ENCODE data around the gene UBE2H. TPM values are rescaled to one million over a fixed set of nuclear protein-coding genes. Genes with fewer than 3 reads are reported as not detected.

UBE2H gene
- polyA plus RNA-seq, 4 donors, result 15.0 to 38.8 (median 18.6) TPM

- no peaks in the 10 kb centered on the region for H3K9me3 ChIP-seq (ENCODE audit: control insufficient read depth in 2 of 2, insufficient read depth in 1 of 2, low read depth in 1 of 2, low read length in 1 of 2)
- peaks cover 0 to 20% (median 0%) of the 10 kb centered on the region in 3 donors for H3K36me3 ChIP-seq (ENCODE audit: control insufficient read depth in 3 of 3, insufficient read depth in 2 of 3, low read depth in 1 of 3, low read length in 3 of 3)
- FAIRE-seq, result no peak
- 77 to 96% (median 91%) methylated on average over 8 of the region's 8 CpGs for WGBS, 3 donors
- H3K27ac ChIP-seq (ENCODE audit: low read depth in 1 of 3, low read length in 2 of 3), result no peak overlapping the region
- no peak overlapping the region for H3K4me3 ChIP-seq (ENCODE audit: low read depth in 1 of 3, low read length in 3 of 3)
- DNase-seq, result no peak
- H3K27me3 ChIP-seq (ENCODE audit: control insufficient read depth in 3 of 3, insufficient read depth in 3 of 3, low read length in 3 of 3), result no peaks in the 10 kb centered on the region
- peaks cover 0 to 7% (median 0%) of the 10 kb centered on the region in 3 donors for H3K4me1 ChIP-seq (ENCODE audit: control insufficient read depth in 3 of 3, insufficient read depth in 2 of 3, low read depth in 1 of 3, low read length in 2 of 3)
These were observed 27.3 kb downstream of the UBE2H start for GRCh38 chr7:129925416-129926002.

GRCh38 chr7:129924602-129925001, 28.2 kb downstream of the UBE2H start:
- H3K27ac ChIP-seq (ENCODE audit: low read depth in 1 of 3, low read length in 2 of 3), result no peak overlapping the region
- peaks cover 0 to 7% (median 0%) of the 10 kb centered on the region in 3 donors for H3K4me1 ChIP-seq (ENCODE audit: control insufficient read depth in 3 of 3, insufficient read depth in 2 of 3, low read depth in 1 of 3, low read length in 2 of 3)
- no peak overlapping the region for H3K4me3 ChIP-seq (ENCODE audit: low read depth in 1 of 3, low read length in 3 of 3)
- no peaks in the 10 kb centered on the region for H3K9me3 ChIP-seq (ENCODE audit: control insufficient read depth in 2 of 2, insufficient read depth in 1 of 2, low read depth in 1 of 2, low read length in 1 of 2)
- H3K27me3 ChIP-seq (ENCODE audit: control insufficient read depth in 3 of 3, insufficient read depth in 3 of 3, low read length in 3 of 3), result no peaks in the 10 kb centered on the region
- no peak for FAIRE-seq
- 67 to 82% (median 78%) methylated on average over 4 of the region's 4 CpGs for WGBS, 3 donors
- no peak for DNase-seq
- peaks cover 0 to 13% (median 0%) of the 10 kb centered on the region in 3 donors for H3K36me3 ChIP-seq (ENCODE audit: control insufficient read depth in 3 of 3, insufficient read depth in 2 of 3, low read depth in 1 of 3, low read length in 3 of 3)

GRCh38 chr7:129923709-129924108, 29.1 kb downstream of the UBE2H start:
- WGBS, 3 donors, result 12 to 24% (median 24%) methylated on average over 2 of the region's 2 CpGs
- Histone ChIP-seq H3K27ac (ENCODE audit: low read depth in 1 of 3, low read length in 2 of 3) (peak overlapping the region in 1 of 3 donors; percentile 36), H3K27me3 (ENCODE audit: control insufficient read depth in 3 of 3, insufficient read depth in 3 of 3, low read length in 3 of 3) (no peaks in the 10 kb centered on the region), H3K4me1 (ENCODE audit: control insufficient read depth in 3 of 3, insufficient read depth in 2 of 3, low read depth in 1 of 3, low read length in 2 of 3) (peaks cover 0 to 7% (median 0%) of the 10 kb centered on the region in 3 donors), H3K36me3 (ENCODE audit: control insufficient read depth in 3 of 3, insufficient read depth in 2 of 3, low read depth in 1 of 3, low read length in 3 of 3) (peaks cover 0 to 13% (median 0%) of the 10 kb centered on the region in 3 donors), H3K9me3 (ENCODE audit: control insufficient read depth in 2 of 2, insufficient read depth in 1 of 2, low read depth in 1 of 2, low read length in 1 of 2) (no peaks in the 10 kb centered on the region), H3K4me3 (ENCODE audit: low read depth in 1 of 3, low read length in 3 of 3) (no peak overlapping the region)
- no peak for FAIRE-seq
- DNase-seq, result peak in 1 of 2 donors; percentile 76

- peaks cover 0 to 18% (median 2%) of the 10 kb centered on the region in 3 donors for H3K4me1 ChIP-seq (ENCODE audit: control insufficient read depth in 3 of 3, insufficient read depth in 2 of 3, low read depth in 1 of 3, low read length in 2 of 3)
- WGBS, 3 donors, result 62 to 78% (median 69%) methylated on average over 2 of the region's 2 CpGs
- no peaks in the 10 kb centered on the region for H3K27me3 ChIP-seq (ENCODE audit: control insufficient read depth in 3 of 3, insufficient read depth in 3 of 3, low read length in 3 of 3)
- peaks cover 0 to 10% (median 0%) of the 10 kb centered on the region in 3 donors for H3K36me3 ChIP-seq (ENCODE audit: control insufficient read depth in 3 of 3, insufficient read depth in 2 of 3, low read depth in 1 of 3, low read length in 3 of 3)
- H3K9me3 ChIP-seq (ENCODE audit: control insufficient read depth in 2 of 2, insufficient read depth in 1 of 2, low read depth in 1 of 2, low read length in 1 of 2), result no peaks in the 10 kb centered on the region
- DNase-seq (peak in 1 of 2 donors; percentile 46), FAIRE-seq (no peak)
- no peak overlapping the region for H3K27ac ChIP-seq (ENCODE audit: low read depth in 1 of 3, low read length in 2 of 3)
- no peak overlapping the region for H3K4me3 ChIP-seq (ENCODE audit: low read depth in 1 of 3, low read length in 3 of 3)
These were observed 33.3 kb downstream of the UBE2H start for GRCh38 chr7:129919492-129919891.

- no peaks in the 10 kb centered on the region for H3K9me3 ChIP-seq (ENCODE audit: control insufficient read depth in 2 of 2, insufficient read depth in 1 of 2, low read depth in 1 of 2, low read length in 1 of 2)
- peaks cover 0 to 10% (median 0%) of the 10 kb centered on the region in 3 donors for H3K36me3 ChIP-seq (ENCODE audit: control insufficient read depth in 3 of 3, insufficient read depth in 2 of 3, low read depth in 1 of 3, low read length in 3 of 3)
- H3K27ac ChIP-seq (ENCODE audit: low read depth in 1 of 3, low read length in 2 of 3), result no peak overlapping the region
- 88 to 95% (median 88%) methylated on average over 5 of the region's 5 CpGs for WGBS, 3 donors
- peaks cover 0 to 19% (median 2%) of the 10 kb centered on the region in 3 donors for H3K4me1 ChIP-seq (ENCODE audit: control insufficient read depth in 3 of 3, insufficient read depth in 2 of 3, low read depth in 1 of 3, low read length in 2 of 3)
- no peaks in the 10 kb centered on the region for H3K27me3 ChIP-seq (ENCODE audit: control insufficient read depth in 3 of 3, insufficient read depth in 3 of 3, low read length in 3 of 3)
- FAIRE-seq, result no peak
- no peak for DNase-seq
- H3K4me3 ChIP-seq (ENCODE audit: low read depth in 1 of 3, low read length in 3 of 3), result no peak overlapping the region
These were observed 33.8 kb downstream of the UBE2H start for GRCh38 chr7:129918922-129919321.

- no peak overlapping the region for H3K4me3 ChIP-seq (ENCODE audit: low read depth in 1 of 3, low read length in 3 of 3)
- no peak for DNase-seq
- WGBS, 3 donors, result 68 to 77% (median 68%) methylated on average over 4 of the region's 4 CpGs
These were observed 34.8 kb downstream of the UBE2H start for GRCh38 chr7:129917934-129918333.

GRCh38 chr7:129914536-129915272, 38.1 kb downstream of the UBE2H start:
- Histone ChIP-seq H3K27me3 (ENCODE audit: control insufficient read depth in 3 of 3, insufficient read depth in 3 of 3, low read length in 3 of 3) (no peaks in the 10 kb centered on the region), H3K4me1 (ENCODE audit: control insufficient read depth in 3 of 3, insufficient read depth in 2 of 3, low read depth in 1 of 3, low read length in 2 of 3) (peaks cover 0 to 13% (median 2%) of the 10 kb centered on the region in 3 donors), H3K9me3 (ENCODE audit: control insufficient read depth in 2 of 2, insufficient read depth in 1 of 2, low read depth in 1 of 2, low read length in 1 of 2) (no peaks in the 10 kb centered on the region), H3K4me3 (ENCODE audit: low read depth in 1 of 3, low read length in 3 of 3) (no peak overlapping the region), H3K27ac (ENCODE audit: low read depth in 1 of 3, low read length in 2 of 3) (no peak overlapping the region), H3K36me3 (ENCODE audit: control insufficient read depth in 3 of 3, insufficient read depth in 2 of 3, low read depth in 1 of 3, low read length in 3 of 3) (peaks cover 0 to 10% (median 0%) of the 10 kb centered on the region in 3 donors)
- DNase-seq (no peak), FAIRE-seq (no peak)
- 37 to 52% (median 51%) methylated on average over 9 of the region's 9 CpGs for WGBS, 3 donors

More at GRCh38 chr7:129917934-129918333, 34.8 kb downstream of the UBE2H start:
- H3K9me3 ChIP-seq (ENCODE audit: control insufficient read depth in 2 of 2, insufficient read depth in 1 of 2, low read depth in 1 of 2, low read length in 1 of 2), result no peaks in the 10 kb centered on the region
- FAIRE-seq, result no peak
- peaks cover 0 to 10% (median 0%) of the 10 kb centered on the region in 3 donors for H3K36me3 ChIP-seq (ENCODE audit: control insufficient read depth in 3 of 3, insufficient read depth in 2 of 3, low read depth in 1 of 3, low read length in 3 of 3)
- H3K27ac ChIP-seq (ENCODE audit: low read depth in 1 of 3, low read length in 2 of 3), result no peak overlapping the region
- H3K4me1 ChIP-seq (ENCODE audit: control insufficient read depth in 3 of 3, insufficient read depth in 2 of 3, low read depth in 1 of 3, low read length in 2 of 3), result peaks cover 0 to 13% (median 2%) of the 10 kb centered on the region in 3 donors
- H3K27me3 ChIP-seq (ENCODE audit: control insufficient read depth in 3 of 3, insufficient read depth in 3 of 3, low read length in 3 of 3), result no peaks in the 10 kb centered on the region

- DNase-seq, result no peak
- H3K27me3 ChIP-seq (ENCODE audit: control insufficient read depth in 3 of 3, insufficient read depth in 3 of 3, low read length in 3 of 3), result no peaks in the 10 kb centered on the region
- H3K9me3 ChIP-seq (ENCODE audit: control insufficient read depth in 2 of 2, insufficient read depth in 1 of 2, low read depth in 1 of 2, low read length in 1 of 2), result no peaks in the 10 kb centered on the region
- H3K4me3 ChIP-seq (ENCODE audit: low read depth in 1 of 3, low read length in 3 of 3), result no peak overlapping the region
- 92 to 96% (median 96%) methylated on average over 3 of the region's 3 CpGs for WGBS, 3 donors
- FAIRE-seq, result no peak
- no peak overlapping the region for H3K27ac ChIP-seq (ENCODE audit: low read depth in 1 of 3, low read length in 2 of 3)
- H3K36me3 ChIP-seq (ENCODE audit: control insufficient read depth in 3 of 3, insufficient read depth in 2 of 3, low read depth in 1 of 3, low read length in 3 of 3), result peaks cover 0 to 10% (median 0%) of the 10 kb centered on the region in 3 donors
- H3K4me1 ChIP-seq (ENCODE audit: control insufficient read depth in 3 of 3, insufficient read depth in 2 of 3, low read depth in 1 of 3, low read length in 2 of 3), result peaks cover 0 to 13% (median 2%) of the 10 kb centered on the region in 3 donors
These were observed 39.3 kb downstream of the UBE2H start for GRCh38 chr7:129913428-129913827.

Data from small intestine (tissue), 7 donors.